Activated naive CD8-positive, alpha-beta T cell treated with anti-CD3 and anti-CD28 coated beads, Interleukin-2, amount 50 U/mL, for 24 hours (primary cell): ENCODE data around the gene PATE1.

Source experiments
- ATAC-seq: fragments of 150-1000 bp; cut with Tn5 transposase; one replicate; pipeline ENCODE4 v1.10.0; 2021
- DNase-seq: peaks from one replicate; pipeline ENCODE4 v3.0.0; 2021
- H3K27ac Mint-ChIP-seq: one replicate; pipeline ENCODE4 v1.8.0; 2021; ENCODE audit warnings: mild to moderate bottlenecking, mixed read lengths
- H3K27me3 Mint-ChIP-seq: one replicate; pipeline ENCODE4 v1.8.0; 2021; ENCODE audit warnings: mixed read lengths
- H3K36me3 Mint-ChIP-seq: one replicate; pipeline ENCODE4 v1.8.0; 2021; ENCODE audit warnings: low read depth, mixed read lengths
- H3K4me1 Mint-ChIP-seq: one replicate; pipeline ENCODE4 v1.8.0; 2021; ENCODE audit warnings: mixed read lengths
- H3K4me3 Mint-ChIP-seq: one replicate; pipeline ENCODE4 v1.8.0; 2021; ENCODE audit warnings: mild to moderate bottlenecking, moderate library complexity, mixed read lengths
- H3K9me3 Mint-ChIP-seq: one replicate; pipeline ENCODE4 v1.8.0; 2021; ENCODE audit warnings: mixed read lengths

PATE1 gene

GRCh38 chr11:125770583-125770982, 24.5 kb downstream of the PATE1 start:
- no peak for DNase-seq
- Mint-ChIP-seq H3K27ac (no peak overlapping the region), H3K27me3 (peaks cover 13% of the 10 kb centered on the region), H3K4me3 (no peak overlapping the region), H3K9me3 (no peaks in the 10 kb centered on the region), H3K4me1 (no peaks in the 10 kb centered on the region), H3K36me3 (no peaks in the 10 kb centered on the region)
- no peak for ATAC-seq

- no peaks in the 10 kb centered on the region for H3K36me3 Mint-ChIP-seq
- ATAC-seq (no peak), DNase-seq (no peak)
- H3K27me3 Mint-ChIP-seq: peaks cover 19% of the 10 kb centered on the region
- no peak overlapping the region for H3K27ac Mint-ChIP-seq
- no peaks in the 10 kb centered on the region for H3K9me3 Mint-ChIP-seq
- no peak overlapping the region for H3K4me3 Mint-ChIP-seq
- no peaks in the 10 kb centered on the region for H3K4me1 Mint-ChIP-seq
Observed at GRCh38 chr11:125772834-125773505, 26.9 kb downstream of the PATE1 start.

- no peak for ATAC-seq
- H3K36me3 Mint-ChIP-seq: no peaks in the 10 kb centered on the region
- no peak overlapping the region for H3K4me3 Mint-ChIP-seq
- no peaks in the 10 kb centered on the region for H3K4me1 Mint-ChIP-seq
- no peak for DNase-seq
- H3K9me3 Mint-ChIP-seq: no peaks in the 10 kb centered on the region
- no peak overlapping the region for H3K27ac Mint-ChIP-seq
- H3K27me3 Mint-ChIP-seq: peaks cover 16% of the 10 kb centered on the region
Observed at GRCh38 chr11:125773516-125773915, 27.4 kb downstream of the PATE1 start.

- H3K4me3 Mint-ChIP-seq: no peak overlapping the region
- peaks cover 17% of the 10 kb centered on the region for H3K27me3 Mint-ChIP-seq
- ATAC-seq (no peak), DNase-seq (no peak)
- no peaks in the 10 kb centered on the region for H3K36me3 Mint-ChIP-seq
- H3K9me3 Mint-ChIP-seq: no peaks in the 10 kb centered on the region
- no peak overlapping the region for H3K27ac Mint-ChIP-seq
- H3K4me1 Mint-ChIP-seq: no peaks in the 10 kb centered on the region
Observed at GRCh38 chr11:125777309-125777708, 31.2 kb downstream of the PATE1 start.

GRCh38 chr11:125778728-125779127, 32.6 kb downstream of the PATE1 start, which contains the start of gene PATE2:
PATE2 (minus strand) TSS chr11:125778828; CDS start chr11:125778773, 55 bp downstream.
- Mint-ChIP-seq H3K9me3 (no peaks in the 10 kb centered on the region), H3K4me3 (no peak within 1 kb of the TSS), H3K4me1 (no peaks in the 10 kb centered on the region), H3K36me3 (no peaks in the 10 kb centered on the region), H3K27ac (no peak within 1 kb of the TSS), H3K27me3 (peaks cover 17% of the 10 kb centered on the region)
- no peak for ATAC-seq
- no peak for DNase-seq

GRCh38 chr11:125784678-125785077, 38.6 kb downstream of the PATE1 start:
- ATAC-seq (no peak), DNase-seq (no peak)
- Mint-ChIP-seq H3K36me3 (no peaks in the 10 kb centered on the region), H3K27ac (no peak overlapping the region), H3K9me3 (no peaks in the 10 kb centered on the region), H3K4me1 (no peaks in the 10 kb centered on the region), H3K4me3 (no peak overlapping the region), H3K27me3 (no peaks in the 10 kb centered on the region)

- no peak within 1 kb of the TSS for H3K27ac Mint-ChIP-seq
- no peaks in the 10 kb centered on the region for H3K9me3 Mint-ChIP-seq
- DNase-seq: no peak
- ATAC-seq: no peak
- H3K36me3 Mint-ChIP-seq: no peaks in the 10 kb centered on the region
- no peak within 1 kb of the TSS for H3K4me3 Mint-ChIP-seq
- H3K4me1 Mint-ChIP-seq: no peaks in the 10 kb centered on the region
- peaks cover 2% of the 10 kb centered on the region for H3K27me3 Mint-ChIP-seq
Observed at GRCh38 chr11:125787827-125788226, 41.7 kb downstream of the PATE1 start, which contains the start of gene PATE3. PATE3 (plus strand) TSS chr11:125788127; CDS start chr11:125788152, 25 bp downstream.

- H3K4me3 Mint-ChIP-seq: no peak overlapping the region
- no peaks in the 10 kb centered on the region for H3K4me1 Mint-ChIP-seq
- no peak overlapping the region for H3K27ac Mint-ChIP-seq
- ATAC-seq: no peak
- H3K27me3 Mint-ChIP-seq: peaks cover 2% of the 10 kb centered on the region
- H3K36me3 Mint-ChIP-seq: no peaks in the 10 kb centered on the region
- no peak for DNase-seq
- H3K9me3 Mint-ChIP-seq: peaks cover 22% of the 10 kb centered on the region
Observed at GRCh38 chr11:125790825-125791224, 44.7 kb downstream of the PATE1 start.

GRCh38 chr11:125797641-125798040, 51.6 kb downstream of the PATE1 start:
- H3K4me1 Mint-ChIP-seq: no peaks in the 10 kb centered on the region
- H3K9me3 Mint-ChIP-seq: peaks cover 62% of the 10 kb centered on the region
- ATAC-seq: no peak
- DNase-seq: no peak
- H3K27me3 Mint-ChIP-seq: peaks cover 6% of the 10 kb centered on the region
- H3K36me3 Mint-ChIP-seq: no peaks in the 10 kb centered on the region
- H3K4me3 Mint-ChIP-seq: no peak overlapping the region
- H3K27ac Mint-ChIP-seq: no peak overlapping the region
